MCF 10A (cell line): ENCODE measurements around the gene CSNK1G1. TPM values are rescaled to one million over a fixed set of nuclear protein-coding genes. Genes with fewer than 3 reads are reported as not detected.

ENCODE experiments used
- BruUV-seq: library from RNA; stranded (reverse); fragments of 400-500 nt; replicated peaks from 2 replicates; lab custom pipeline; 2021; lab: Mats Ljungman, UMichigan
- CTCF ChIA-PET: fragments of 300-600 bp; sonication (Branson Sonifier 250); formaldehyde crosslinking; extraction: SDS; loops from one replicate; lab custom pipeline; 2021; ENCODE audit warnings: antibody characterized with exemption, inconsistent platforms; lab: Yijun Ruan, JAX
- POLR2A ChIA-PET: fragments of 300-600, 350-650 bp; sonication (Branson Sonifier 250); formaldehyde crosslinking; extraction: SDS; loops from one replicate; lab custom pipeline; 2020; ENCODE audit warnings: antibody characterized with exemption, inconsistent platforms; lab: Yijun Ruan, JAX
- DNase-seq: peaks from one replicate; pipeline ENCODE4 v3.0.0-alpha.2; 2018; ENCODE audit not compliant: unreplicated experiment
- H3K27ac Mint-ChIP-seq: one replicate; pipeline ENCODE4 v1.8.0; 2022; ENCODE audit warnings: mild to moderate bottlenecking, low read depth, mixed read lengths; ENCODE audit not compliant: unreplicated experiment
- H3K27me3 Mint-ChIP-seq: one replicate; pipeline ENCODE4 v1.8.0; 2022; ENCODE audit warnings: mixed read lengths; ENCODE audit not compliant: insufficient read depth, unreplicated experiment
- H3K36me3 Mint-ChIP-seq: one replicate; pipeline ENCODE4 v1.8.0; 2022; ENCODE audit warnings: mild to moderate bottlenecking, moderate library complexity, mixed read lengths; ENCODE audit not compliant: insufficient read depth, unreplicated experiment
- H3K4me1 Mint-ChIP-seq: one replicate; pipeline ENCODE4 v1.8.0; 2022; ENCODE audit warnings: mixed read lengths; ENCODE audit not compliant: insufficient read depth, unreplicated experiment
- H3K4me3 Mint-ChIP-seq: one replicate; pipeline ENCODE4 v1.8.0; 2022; ENCODE audit warnings: mild to moderate bottlenecking, moderate library complexity, mixed read lengths; ENCODE audit not compliant: unreplicated experiment
- H3K9me3 Mint-ChIP-seq: one replicate; pipeline ENCODE4 v1.8.0; 2022; ENCODE audit warnings: mixed read lengths; ENCODE audit not compliant: unreplicated experiment
- CTCF ChIP-seq: fragments of 200-600 bp; IDR thresholded peaks from one replicate; pipeline ENCODE4 v1.8.0; 2022; ENCODE audit warnings: antibody characterized with exemption, mild to moderate bottlenecking; ENCODE audit not compliant: unreplicated experiment
- intact Hi-C: fragments of 100-400 bp; cut with micrococcal nuclease; formaldehyde crosslinking; loops from 2 replicates; pipeline ENCODE4 v1.14.1; 2022
- total RNA-seq: library from RNA; stranded (reverse); gene quantifications from 2 replicates; pipeline ENCODE4 v1.2.3, GENCODE V29; 2022

Gene CSNK1G1
- total RNA-seq, 1 experiment from 2014 or later, result 31.0 TPM

GRCh38 chr15:64311566-64311965 lies 44.4 kb downstream of the CSNK1G1 start:
- intact Hi-C loops, result no loop called here
- Mint-ChIP-seq H3K9me3 (no peaks in the 10 kb centered on the region), H3K27ac (no peak overlapping the region), H3K36me3 (peaks cover 13% of the 10 kb centered on the region), H3K4me1 (no peaks in the 10 kb centered on the region), H3K27me3 (no peaks in the 10 kb centered on the region), H3K4me3 (no peak overlapping the region)
- CTCF ChIA-PET, result interaction anchor here (0.6 kb wide), 2 partner anchors 26 to 45 kb away, joined by 3 to 4 read pairs; no protein-coding TSS in a partner anchor
- no TSS peak for BruUV-seq
- DNase-seq, result no peak
- POLR2A ChIA-PET, result interaction anchor here (0.5 kb wide), 1 partner anchor 57 kb away, joined by 3 read pairs; no protein-coding TSS in a partner anchor
- TF ChIP-seq CTCF, result no peak

- Mint-ChIP-seq H3K4me3 (no peak overlapping the region), H3K4me1 (peaks cover under 1% of the 10 kb centered on the region), H3K36me3 (peaks cover 12% of the 10 kb centered on the region), H3K27ac (no peak overlapping the region), H3K27me3 (no peaks in the 10 kb centered on the region), H3K9me3 (no peaks in the 10 kb centered on the region)
- CTCF ChIA-PET, result no interaction called here
- no peak for DNase-seq
- no peak for TF ChIP-seq CTCF
- BruUV-seq, result no TSS peak
- intact Hi-C loops, result no loop called here
- POLR2A ChIA-PET, result interaction anchor here (0.9 to 1.5 kb wide), 2 partner anchors 12 to 13 kb away, joined by 3 to 5 read pairs; no protein-coding TSS in a partner anchor
Observed at GRCh38 chr15:64310036-64310435, 45.9 kb downstream of the CSNK1G1 start.

GRCh38 chr15:64305261-64305660 lies 50.7 kb downstream of the CSNK1G1 start:
- ChIA-PET POLR2A (no interaction called here), CTCF (no interaction called here)
- Mint-ChIP-seq H3K36me3 (peaks cover 34% of the 10 kb centered on the region), H3K4me3 (no peak overlapping the region), H3K9me3 (no peaks in the 10 kb centered on the region), H3K4me1 (peaks cover 11% of the 10 kb centered on the region), H3K27ac (peak overlapping the region; percentile 26), H3K27me3 (no peaks in the 10 kb centered on the region)
- intact Hi-C loops, result no loop called here
- no TSS peak for BruUV-seq
- DNase-seq, result peak; percentile 21
- no peak for TF ChIP-seq CTCF

- intact Hi-C loops, result no loop called here
- Mint-ChIP-seq H3K27ac (no peak overlapping the region), H3K9me3 (no peaks in the 10 kb centered on the region), H3K4me1 (no peaks in the 10 kb centered on the region), H3K4me3 (no peak overlapping the region), H3K36me3 (peaks cover 25% of the 10 kb centered on the region), H3K27me3 (no peaks in the 10 kb centered on the region)
- CTCF ChIA-PET, result no interaction called here
- no peak for DNase-seq
- BruUV-seq, result no TSS peak
- TF ChIP-seq CTCF, result no peak
- POLR2A ChIA-PET, result no interaction called here
Observed at GRCh38 chr15:64289550-64289949, 66.4 kb downstream of the CSNK1G1 start.
